GM19099 (cell line): ENCODE data around the gene MED7.

Experiments
- POLR2A ChIP-seq: IDR thresholded peaks from 3 replicates; pipeline ENCODE4 v1.6.1; 2011; ENCODE audit warnings: low read depth; ENCODE audit not compliant: insufficient read length; ENCODE audit errors: extremely low read depth

MED7 gene

GRCh38 chr5:157167214-157167621 lies 24.6 kb upstream of the MED7 start:
- no peak for TF ChIP-seq POLR2A

GRCh38 chr5:157166214-157167213 lies 23.8 kb upstream of the MED7 start, which contains the start of gene GARIN3:
Gene GARIN3 (minus strand): TSS chr5:157166264. CDS start chr5:157166168, 96 bp downstream.
- TF ChIP-seq POLR2A: no peak

GRCh38 chr5:157165668-157166067 lies 23.0 kb upstream of the MED7 start:
- no peak for TF ChIP-seq POLR2A

- TF ChIP-seq POLR2A: no peak
These were observed 22.6 kb upstream of the MED7 start for GRCh38 chr5:157165261-157165660.

- no peak for TF ChIP-seq POLR2A
These were observed 21.9 kb upstream of the MED7 start for GRCh38 chr5:157164521-157164920.

- no peak for TF ChIP-seq POLR2A
These were observed 20.4 kb upstream of the MED7 start for GRCh38 chr5:157162919-157163510.

- TF ChIP-seq POLR2A: no peak
These were observed 19.3 kb upstream of the MED7 start for GRCh38 chr5:157161996-157162395.

- TF ChIP-seq POLR2A: no peak
These were observed 17.3 kb upstream of the MED7 start for GRCh38 chr5:157160001-157160400.

GRCh38 chr5:157159209-157159751 lies 16.6 kb upstream of the MED7 start:
- TF ChIP-seq POLR2A: no peak

- no peak for TF ChIP-seq POLR2A
These were observed 14.7 kb upstream of the MED7 start for GRCh38 chr5:157157293-157157891.

- TF ChIP-seq POLR2A: no peak
These were observed 12.6 kb upstream of the MED7 start for GRCh38 chr5:157155297-157155696.

- no peak for TF ChIP-seq POLR2A
These were observed 8.3 kb upstream of the MED7 start for GRCh38 chr5:157150995-157151394.

GRCh38 chr5:157148734-157149615 lies 6.3 kb upstream of the MED7 start:
- no peak for TF ChIP-seq POLR2A
